ENCODE data around the gene FRMD5.

- TF ChIP-seq POLR2AphosphoS5 (IDR thresholded peaks at IDR 0.05; ENCODE audit: low read depth, low read length): no peak
- TF ChIP-seq SIN3A (IDR thresholded peaks at IDR 0.05; ENCODE audit: borderline replicate concordance, insufficient read depth, low read length): no peak
Observed at GRCh38 chr15:43958861-43959330, 236.2 kb downstream of the FRMD5 start.

All from PFSK-1 (cell line).